ENCODE data around the gene MYCBP2.

GRCh38 chr13:77143431-77143830, 183.5 kb downstream of the MYCBP2 start:
- TF ChIP-seq, protein P1, sequence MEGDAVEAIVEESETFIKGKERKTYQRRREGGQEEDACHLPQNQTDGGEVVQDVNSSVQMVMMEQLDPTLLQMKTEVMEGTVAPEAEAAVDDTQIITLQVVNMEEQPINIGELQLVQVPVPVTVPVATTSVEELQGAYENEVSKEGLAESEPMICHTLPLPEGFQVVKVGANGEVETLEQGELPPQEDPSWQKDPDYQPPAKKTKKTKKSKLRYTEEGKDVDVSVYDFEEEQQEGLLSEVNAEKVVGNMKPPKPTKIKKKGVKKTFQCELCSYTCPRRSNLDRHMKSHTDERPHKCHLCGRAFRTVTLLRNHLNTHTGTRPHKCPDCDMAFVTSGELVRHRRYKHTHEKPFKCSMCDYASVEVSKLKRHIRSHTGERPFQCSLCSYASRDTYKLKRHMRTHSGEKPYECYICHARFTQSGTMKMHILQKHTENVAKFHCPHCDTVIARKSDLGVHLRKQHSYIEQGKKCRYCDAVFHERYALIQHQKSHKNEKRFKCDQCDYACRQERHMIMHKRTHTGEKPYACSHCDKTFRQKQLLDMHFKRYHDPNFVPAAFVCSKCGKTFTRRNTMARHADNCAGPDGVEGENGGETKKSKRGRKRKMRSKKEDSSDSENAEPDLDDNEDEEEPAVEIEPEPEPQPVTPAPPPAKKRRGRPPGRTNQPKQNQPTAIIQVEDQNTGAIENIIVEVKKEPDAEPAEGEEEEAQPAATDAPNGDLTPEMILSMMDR (IDR thresholded peaks at IDR 0.05): no peak
- TF ChIP-seq CBX2 (IDR thresholded peaks at IDR 0.05; ENCODE audit: borderline replicate concordance, low read depth): no peak
- no peak for TF ChIP-seq RAD21 (conservative IDR thresholded peaks at IDR 0.05 in 1 of 2, IDR thresholded peaks at IDR 0.05 in 1 of 2)
- TF ChIP-seq, protein P2, sequence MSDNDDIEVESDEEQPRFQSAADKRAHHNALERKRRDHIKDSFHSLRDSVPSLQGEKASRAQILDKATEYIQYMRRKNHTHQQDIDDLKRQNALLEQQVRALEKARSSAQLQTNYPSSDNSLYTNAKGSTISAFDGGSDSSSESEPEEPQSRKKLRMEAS (IDR thresholded peaks at IDR 0.05): no peak
